Measurements from ENCODE around the gene SMAD2. TPM values are rescaled to one million over a fixed set of nuclear protein-coding genes. Genes with fewer than 3 reads are reported as not detected.

The SMAD2 gene
- polyA plus RNA-seq, 6 donors from 2014 or later = 49.9 to 77.9 (median 61.0) TPM

- no peaks in the 10 kb centered on the region for H3K36me3 Mint-ChIP-seq
- no peak overlapping the region for H3K27ac Mint-ChIP-seq
- peak; percentile 46 for DNase-seq
- ATAC-seq (ENCODE audit: low read depth in 2 of 2) = peak; percentile 98 to 99
- H3K27me3 Mint-ChIP-seq = peaks cover 25 to 42% (median 38%) of the 10 kb centered on the region in 3 donors
- H3K9me3 Mint-ChIP-seq = peaks cover 0 to 5% (median 0%) of the 10 kb centered on the region in 7 donors
- H3K4me1 Mint-ChIP-seq = peaks cover 16 to 21% (median 18%) of the 10 kb centered on the region in 3 donors
- peak overlapping the region in 7 of 8 donors; percentile 25 to 80 (median 53) for H3K4me3 Mint-ChIP-seq
Observed at GRCh38 chr18:47953471-47953931, 23.0 kb upstream of the SMAD2 start.

DNA sequence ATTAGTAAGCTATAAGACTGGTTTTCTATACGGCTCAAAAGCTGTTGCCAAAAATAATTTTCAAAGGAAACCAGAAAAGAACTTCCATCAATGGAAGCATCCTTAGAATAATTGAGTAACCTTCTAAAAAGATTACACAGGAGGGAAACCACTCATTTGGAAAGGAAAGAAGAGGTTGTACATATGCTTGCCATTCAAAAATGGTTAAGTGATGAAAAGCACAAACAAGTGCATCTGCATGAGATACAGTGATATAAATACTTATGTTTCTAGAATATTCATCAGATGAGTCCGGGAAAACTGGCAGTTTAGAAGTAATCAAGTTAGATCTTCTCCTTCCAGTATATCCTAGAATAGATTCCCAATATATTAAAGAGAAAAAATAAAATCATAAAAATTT lies 20.1 kb upstream of the SMAD2 start:
- DNase-seq = no peak
- peaks cover 15 to 25% (median 19%) of the 10 kb centered on the region in 3 donors for H3K27me3 Mint-ChIP-seq
- peaks cover 0 to 24% (median 3%) of the 10 kb centered on the region in 7 donors for H3K9me3 Mint-ChIP-seq
- peaks cover 14 to 21% (median 16%) of the 10 kb centered on the region in 3 donors for H3K4me1 Mint-ChIP-seq
- H3K4me3 Mint-ChIP-seq = no peak overlapping the region
- H3K27ac Mint-ChIP-seq = no peak overlapping the region
- no peak for ATAC-seq (ENCODE audit: low read depth in 2 of 2)
- H3K36me3 Mint-ChIP-seq = no peaks in the 10 kb centered on the region

DNA sequence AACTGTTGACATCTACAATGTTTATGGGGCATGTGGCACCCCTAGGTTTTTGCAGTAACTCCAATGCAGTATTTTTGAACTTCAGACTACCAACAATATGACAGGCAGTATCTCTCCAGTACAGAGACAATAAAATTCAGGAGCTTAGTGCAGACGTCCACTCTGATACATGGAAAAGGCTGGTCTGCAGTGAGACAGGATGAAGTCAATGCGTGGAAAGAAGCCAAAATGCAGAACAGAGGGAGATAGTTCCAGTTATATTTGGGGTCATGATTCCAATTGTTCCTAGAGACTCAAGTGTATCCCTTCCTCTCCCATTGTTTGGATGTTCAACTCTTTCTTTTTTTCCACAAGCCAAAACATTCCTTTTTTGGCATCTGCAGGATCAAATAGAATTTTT lies 18.7 kb upstream of the SMAD2 start:
- Mint-ChIP-seq H3K27ac (no peak overlapping the region), H3K36me3 (no peaks in the 10 kb centered on the region), H3K27me3 (peaks cover 22 to 31% (median 26%) of the 10 kb centered on the region in 3 donors), H3K4me1 (peaks cover 12 to 17% (median 14%) of the 10 kb centered on the region in 3 donors), H3K4me3 (no peak overlapping the region), H3K9me3 (peaks cover 0 to 24% (median 5%) of the 10 kb centered on the region in 7 donors)
- DNase-seq (no peak), ATAC-seq (ENCODE audit: low read depth in 2 of 2) (no peak)

- Mint-ChIP-seq H3K27ac (no peak overlapping the region), H3K36me3 (peaks cover 0 to 8% of the 10 kb centered on the region in 2 donors), H3K9me3 (peaks cover 0 to 24% (median 5%) of the 10 kb centered on the region in 7 donors), H3K27me3 (peaks cover 29 to 43% (median 40%) of the 10 kb centered on the region in 3 donors), H3K4me1 (peaks cover 0 to 2% (median under 1%) of the 10 kb centered on the region in 3 donors), H3K4me3 (no peak overlapping the region)
- ATAC-seq (ENCODE audit: low read depth in 2 of 2) (no peak), DNase-seq (no peak)
Observed at GRCh38 chr18:47946889-47947288, 16.4 kb upstream of the SMAD2 start.

- no peak for DNase-seq
Observed at GRCh38 chr18:47944972-47945852, 14.8 kb upstream of the SMAD2 start.

GRCh38 chr18:47936952-47937351 lies 6.5 kb upstream of the SMAD2 start:
- no peak overlapping the region for H3K4me3 Mint-ChIP-seq
- DNase-seq (no peak), ATAC-seq (ENCODE audit: low read depth in 2 of 2) (no peak)
- H3K27ac Mint-ChIP-seq = no peak overlapping the region
- H3K27me3 Mint-ChIP-seq = peaks cover 10 to 23% (median 11%) of the 10 kb centered on the region in 3 donors
- peaks cover 0 to 4% of the 10 kb centered on the region in 2 donors for H3K36me3 Mint-ChIP-seq
- no peaks in the 10 kb centered on the region for H3K9me3 Mint-ChIP-seq
- H3K4me1 Mint-ChIP-seq = peaks cover 2 to 3% (median 2%) of the 10 kb centered on the region in 3 donors

More at GRCh38 chr18:47944972-47945852, 14.8 kb upstream of the SMAD2 start:
- H3K36me3 Mint-ChIP-seq = peaks cover 4 to 8% of the 10 kb centered on the region in 2 donors
- no peak overlapping the region for H3K4me3 Mint-ChIP-seq
- peaks cover 0 to 24% (median 5%) of the 10 kb centered on the region in 7 donors for H3K9me3 Mint-ChIP-seq
- H3K4me1 Mint-ChIP-seq = no peaks in the 10 kb centered on the region
- H3K27ac Mint-ChIP-seq = no peak overlapping the region
- peaks cover 33 to 43% (median 41%) of the 10 kb centered on the region in 3 donors for H3K27me3 Mint-ChIP-seq
- no peak for ATAC-seq (ENCODE audit: low read depth in 2 of 2)

- DNase-seq (no peak), ATAC-seq (ENCODE audit: low read depth in 2 of 2) (no peak)
- H3K36me3 Mint-ChIP-seq = no peaks in the 10 kb centered on the region
- H3K27ac Mint-ChIP-seq = no peak overlapping the region
- no peak overlapping the region for H3K4me3 Mint-ChIP-seq
- peaks cover 0 to 18% (median 8%) of the 10 kb centered on the region in 3 donors for H3K27me3 Mint-ChIP-seq
- peaks cover 6 to 8% (median 7%) of the 10 kb centered on the region in 3 donors for H3K4me1 Mint-ChIP-seq
- H3K9me3 Mint-ChIP-seq = no peaks in the 10 kb centered on the region
Observed at GRCh38 chr18:47935321-47936055, 5.0 kb upstream of the SMAD2 start.

DNA sequence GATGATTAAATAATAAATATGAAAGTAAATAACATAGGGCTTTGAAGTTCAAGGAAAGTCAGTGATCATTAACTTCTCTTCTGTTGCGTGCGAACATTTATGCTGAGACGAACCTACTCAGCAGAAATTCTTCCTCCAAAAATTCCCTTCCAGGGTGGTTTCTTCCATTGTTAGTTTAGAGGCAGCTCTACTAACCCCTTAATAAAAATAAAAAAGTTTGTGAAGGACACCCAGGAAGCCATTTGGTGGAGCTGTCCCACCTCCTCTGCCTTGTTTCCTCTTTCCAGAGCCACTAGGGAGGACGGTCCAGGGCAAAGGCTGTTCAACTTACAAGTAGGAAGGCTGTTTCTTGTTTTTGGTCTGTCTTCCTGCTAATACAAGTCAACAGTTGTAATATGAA lies 2.1 kb upstream of the SMAD2 start:
- peaks cover 0 to 4% of the 10 kb centered on the region in 2 donors for H3K36me3 Mint-ChIP-seq
- H3K4me1 Mint-ChIP-seq = peaks cover 18 to 30% (median 22%) of the 10 kb centered on the region in 3 donors
- peaks cover 0 to 4% (median 0%) of the 10 kb centered on the region in 3 donors for H3K27me3 Mint-ChIP-seq
- H3K27ac Mint-ChIP-seq = peak overlapping the region in 1 of 6 donors; percentile 29
- no peak for DNase-seq
- ATAC-seq (ENCODE audit: low read depth in 2 of 2) = no peak
- peak overlapping the region in 2 of 8 donors; percentile 23 to 95 for H3K4me3 Mint-ChIP-seq
- H3K9me3 Mint-ChIP-seq = no peaks in the 10 kb centered on the region

GRCh38 chr18:47932190-47932589 lies 1.7 kb upstream of the SMAD2 start:
- Mint-ChIP-seq H3K36me3 (peaks cover 0 to 4% of the 10 kb centered on the region in 2 donors), H3K27ac (peak overlapping the region in 3 of 6 donors; percentile 74 to 93 (median 89)), H3K27me3 (peaks cover 0 to 4% (median 0%) of the 10 kb centered on the region in 3 donors), H3K9me3 (no peaks in the 10 kb centered on the region), H3K4me3 (peak overlapping the region in 6 of 8 donors; percentile 61 to 95 (median 82)), H3K4me1 (peaks cover 20 to 34% (median 24%) of the 10 kb centered on the region in 3 donors)
- DNase-seq (no peak), ATAC-seq (ENCODE audit: low read depth in 2 of 2) (no peak)

- Mint-ChIP-seq H3K4me3 (peak overlapping the region; percentile 61 to 95 (median 82)), H3K4me1 (peaks cover 25 to 39% (median 26%) of the 10 kb centered on the region in 3 donors), H3K9me3 (no peaks in the 10 kb centered on the region), H3K27ac (peak overlapping the region; percentile 61 to 93 (median 86)), H3K36me3 (peaks cover 0 to 4% of the 10 kb centered on the region in 2 donors), H3K27me3 (peaks cover 0 to 4% (median 0%) of the 10 kb centered on the region in 3 donors)
- ATAC-seq (ENCODE audit: low read depth in 2 of 2) = peak in 1 of 2 donors; percentile 3
- DNase-seq = no peak
Observed at GRCh38 chr18:47931718-47932103, 1.3 kb upstream of the SMAD2 start.

- peak overlapping the region; percentile 61 to 95 (median 82) for H3K4me3 Mint-ChIP-seq
- H3K9me3 Mint-ChIP-seq = no peaks in the 10 kb centered on the region
- H3K36me3 Mint-ChIP-seq = peaks cover 0 to 4% of the 10 kb centered on the region in 2 donors
- DNase-seq (peak; percentile 93), ATAC-seq (ENCODE audit: low read depth in 2 of 2) (peak; percentile 77 to 78)
- peaks cover 0 to 4% (median 0%) of the 10 kb centered on the region in 3 donors for H3K27me3 Mint-ChIP-seq
- H3K4me1 Mint-ChIP-seq = peaks cover 30 to 45% (median 31%) of the 10 kb centered on the region in 3 donors
- peak overlapping the region; percentile 61 to 93 (median 86) for H3K27ac Mint-ChIP-seq
Observed at GRCh38 chr18:47930931-47931717, 665 bp upstream of the SMAD2 start.

GRCh38 chr18:47929681-47930198 lies 719 bp downstream of the SMAD2 start:
- peak overlapping the region; percentile 79 to 92 (median 86) for H3K4me3 Mint-ChIP-seq
- ATAC-seq (ENCODE audit: low read depth in 2 of 2) (no peak), DNase-seq (no peak)
- peaks cover 0 to 4% (median 0%) of the 10 kb centered on the region in 3 donors for H3K27me3 Mint-ChIP-seq
- H3K27ac Mint-ChIP-seq = peak overlapping the region in 5 of 6 donors; percentile 74 to 87 (median 83)
- no peaks in the 10 kb centered on the region for H3K9me3 Mint-ChIP-seq
- peaks cover 0 to 4% of the 10 kb centered on the region in 2 donors for H3K36me3 Mint-ChIP-seq
- H3K4me1 Mint-ChIP-seq = peaks cover 38 to 59% (median 40%) of the 10 kb centered on the region in 3 donors

Data from naive B cell (primary cell).